ENCODE data around the gene HTT. TPM values are rescaled to one million over a fixed set of nuclear protein-coding genes. Genes with fewer than 3 reads are reported as not detected.

Gene HTT
- total RNA-seq, 1 donor from 2014 or later, result 43.9 TPM

DNA sequence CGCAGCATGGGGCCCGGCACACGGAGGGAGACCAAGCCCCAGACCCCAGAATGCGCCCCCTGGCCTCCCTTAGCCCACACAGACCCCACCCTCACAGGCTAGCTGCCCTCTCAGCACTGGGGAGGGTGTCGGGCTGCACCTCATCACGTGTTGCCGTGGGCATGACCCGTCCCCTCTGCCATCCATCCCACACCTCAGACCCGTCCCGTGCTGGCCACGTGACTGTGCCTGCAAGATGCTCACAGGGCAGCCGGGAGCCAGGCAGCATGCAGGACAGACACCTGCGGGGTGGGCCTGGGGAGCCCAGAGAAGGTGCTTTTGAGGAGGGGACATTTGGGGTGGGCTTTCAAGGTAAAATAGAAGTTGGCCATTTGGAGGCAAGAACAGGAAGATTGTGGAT lies 179.3 kb downstream of the HTT start:
- DNase-seq, result no peak

DNA sequence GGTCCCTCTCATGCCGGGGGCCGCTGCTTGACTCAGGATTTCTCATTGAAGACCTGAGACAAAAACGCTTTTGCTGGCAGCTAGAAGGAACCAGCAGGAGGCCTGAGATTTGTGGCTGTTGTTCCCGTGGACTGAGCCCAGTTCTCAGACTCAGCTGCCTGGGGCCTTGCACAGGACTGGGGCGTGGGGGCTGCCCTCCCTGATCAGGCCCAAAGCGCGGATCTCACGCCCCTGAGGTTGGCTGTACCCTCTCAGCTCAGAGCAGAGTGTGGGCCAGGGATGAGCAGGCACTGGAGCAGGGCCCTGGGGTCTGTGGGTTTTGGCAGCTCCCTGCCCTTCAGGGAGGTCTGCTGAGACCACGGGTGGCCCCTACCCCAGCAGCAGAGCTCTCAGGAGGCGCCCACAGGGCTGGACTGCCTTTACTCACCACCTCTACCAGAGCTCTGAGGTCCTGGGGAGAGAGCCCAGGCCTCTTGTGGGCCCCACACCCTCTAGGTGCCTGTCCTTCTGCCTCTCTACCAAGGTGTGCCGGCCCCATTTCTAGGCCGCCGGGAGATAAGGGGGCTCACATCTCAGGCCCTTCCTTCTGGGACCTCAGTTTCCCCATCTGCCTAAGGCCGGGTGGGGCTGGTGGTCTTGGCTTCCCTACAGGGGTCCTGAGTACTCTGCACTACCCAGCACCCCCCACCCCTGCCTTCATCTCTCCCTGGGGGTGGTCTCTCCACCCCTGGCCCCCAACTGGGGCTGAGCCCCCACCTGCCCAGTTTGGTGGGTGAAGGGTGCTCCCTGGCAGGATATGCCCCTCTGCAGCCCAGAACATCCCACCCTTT lies 180.0 kb downstream of the HTT start:
- no peak for DNase-seq

DNA sequence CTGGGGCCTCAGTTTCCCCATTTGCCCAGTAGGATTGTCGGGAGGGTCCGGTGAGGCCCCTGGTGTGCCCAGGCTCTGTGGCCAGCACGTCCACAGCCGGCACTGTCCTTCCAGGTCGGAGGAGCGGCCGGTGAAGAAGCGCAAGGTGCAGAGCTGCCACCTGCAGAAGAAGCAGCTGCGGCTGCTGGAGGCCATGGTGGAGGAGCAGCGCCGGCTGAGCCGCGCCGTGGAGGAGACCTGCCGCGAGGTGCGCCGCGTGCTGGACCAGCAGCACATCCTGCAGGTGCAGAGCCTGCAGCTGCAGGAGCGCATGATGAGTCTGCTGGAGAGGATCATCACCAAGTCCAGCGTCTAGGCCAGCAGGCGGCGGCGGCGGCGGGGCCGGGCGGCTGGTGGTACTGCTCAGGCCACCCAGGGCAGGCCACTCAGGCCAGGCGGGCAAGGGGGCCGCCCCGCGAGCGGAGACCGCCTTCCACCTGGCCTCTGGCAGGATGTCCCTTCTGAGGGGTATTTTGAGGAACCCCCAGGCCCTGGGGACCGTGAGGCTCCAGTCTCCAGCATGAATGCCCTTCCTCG lies 181.2 kb downstream of the HTT start:
- no peak for DNase-seq

DNA sequence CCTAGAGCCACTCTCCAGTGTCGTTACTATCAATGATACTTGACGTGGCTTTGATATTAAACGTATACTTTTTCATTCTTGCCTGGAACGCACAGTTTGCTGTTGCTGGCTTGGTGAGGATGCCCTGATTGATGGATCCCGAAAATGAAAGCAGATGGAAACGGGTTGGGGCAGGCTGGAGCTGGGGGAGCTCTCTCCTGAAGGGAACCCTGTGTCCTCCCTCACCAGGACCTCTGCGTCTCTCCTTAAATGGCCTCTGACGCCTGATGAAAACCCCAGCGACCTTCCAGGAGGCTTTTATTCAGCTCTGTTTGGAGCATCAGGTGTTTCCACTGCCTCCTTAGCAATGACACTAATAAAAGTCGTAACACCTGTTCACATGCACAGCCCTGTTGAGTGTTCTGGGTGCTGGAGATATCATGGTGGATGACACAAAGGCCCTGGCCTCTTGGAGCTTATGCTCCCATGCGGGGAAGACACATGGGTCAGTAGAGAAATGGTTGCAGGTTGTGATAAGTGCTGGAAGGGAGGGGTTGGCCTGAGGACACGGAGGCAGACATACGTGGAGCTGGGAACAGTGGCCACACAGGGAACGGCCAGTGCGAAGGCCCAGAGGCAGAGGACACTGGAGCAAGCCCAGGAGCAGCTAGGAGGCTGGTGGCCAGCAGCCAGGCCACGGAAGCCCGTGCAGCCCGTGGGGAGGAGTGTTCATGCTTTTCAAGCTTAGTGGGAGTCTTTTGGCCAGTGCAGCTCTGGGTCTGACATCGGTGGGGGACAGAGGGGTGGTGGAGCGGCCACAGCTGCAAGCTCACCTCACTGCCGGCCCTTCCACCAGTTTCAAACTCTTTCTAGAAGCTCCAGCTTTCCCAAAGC lies 182.0 kb downstream of the HTT start:
- no peak for DNase-seq

DNA sequence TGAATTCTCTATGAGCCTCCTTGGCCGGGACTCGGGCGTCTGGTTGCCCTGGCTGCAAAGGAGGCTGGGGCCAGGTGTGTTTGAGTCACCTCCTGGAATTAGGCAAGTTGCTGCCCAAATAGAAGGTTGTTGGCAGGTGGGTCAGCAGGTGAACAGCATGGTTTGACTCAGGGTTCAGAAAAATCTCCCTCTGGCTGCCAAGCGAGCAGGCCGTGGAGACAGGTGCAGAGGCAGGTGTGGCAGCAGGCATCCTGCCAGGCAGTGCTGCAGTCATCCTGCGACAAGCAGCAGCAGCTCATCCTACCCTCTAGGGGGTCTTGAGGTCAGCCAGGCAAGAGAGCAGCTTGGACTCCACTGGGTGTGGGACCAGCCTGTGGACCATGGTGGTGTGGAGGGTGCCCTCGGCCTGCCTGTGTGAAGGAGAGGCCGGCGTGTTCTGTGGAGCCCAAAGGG lies 182.6 kb downstream of the HTT start:
- DNase-seq, result no peak

DNA sequence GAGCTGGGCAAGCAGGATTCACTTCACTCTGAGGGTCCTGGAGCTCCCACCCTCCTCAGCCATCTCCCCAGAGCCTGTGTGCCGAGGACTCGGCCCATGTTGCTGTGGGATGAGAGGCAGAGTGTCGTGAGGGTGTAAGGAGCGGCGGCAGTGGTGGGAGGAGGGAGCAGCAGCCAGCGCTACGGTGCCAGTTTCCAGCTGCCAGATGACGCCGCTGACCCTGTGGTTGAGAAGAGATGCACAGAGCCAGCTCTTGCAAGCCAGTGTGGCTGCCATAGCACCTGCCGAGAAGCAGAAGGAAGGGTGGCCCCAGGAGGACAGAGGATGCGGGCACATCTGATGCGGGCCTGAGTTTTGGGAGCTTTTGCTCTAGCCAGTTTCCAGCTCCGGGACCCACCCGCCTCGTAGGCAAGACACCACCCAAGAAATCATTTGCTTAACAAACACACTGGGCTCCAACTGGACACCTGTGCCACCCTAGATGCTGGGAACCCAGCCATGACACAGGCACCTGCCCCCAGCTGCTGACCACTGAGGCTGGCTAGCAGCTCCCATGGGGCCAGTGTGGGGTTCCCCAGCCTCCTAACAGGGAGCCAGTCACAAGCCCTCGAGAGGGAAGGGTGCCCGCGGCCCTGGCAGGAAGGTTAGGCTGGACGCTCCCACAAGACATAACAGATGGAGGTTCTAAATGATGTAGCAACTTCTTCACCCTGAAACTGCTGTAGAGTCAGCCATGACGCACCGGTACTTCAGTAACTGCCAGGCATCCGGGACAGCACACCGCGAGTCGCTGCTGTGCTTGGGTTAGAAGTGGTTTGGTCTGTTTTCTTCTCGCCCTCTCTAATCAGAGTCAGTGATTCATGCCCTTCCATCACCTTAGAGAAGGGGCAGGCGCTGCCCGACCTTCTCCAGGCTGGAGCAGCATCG lies 183.3 kb downstream of the HTT start:
- DNase-seq, result peak; percentile 16

DNA sequence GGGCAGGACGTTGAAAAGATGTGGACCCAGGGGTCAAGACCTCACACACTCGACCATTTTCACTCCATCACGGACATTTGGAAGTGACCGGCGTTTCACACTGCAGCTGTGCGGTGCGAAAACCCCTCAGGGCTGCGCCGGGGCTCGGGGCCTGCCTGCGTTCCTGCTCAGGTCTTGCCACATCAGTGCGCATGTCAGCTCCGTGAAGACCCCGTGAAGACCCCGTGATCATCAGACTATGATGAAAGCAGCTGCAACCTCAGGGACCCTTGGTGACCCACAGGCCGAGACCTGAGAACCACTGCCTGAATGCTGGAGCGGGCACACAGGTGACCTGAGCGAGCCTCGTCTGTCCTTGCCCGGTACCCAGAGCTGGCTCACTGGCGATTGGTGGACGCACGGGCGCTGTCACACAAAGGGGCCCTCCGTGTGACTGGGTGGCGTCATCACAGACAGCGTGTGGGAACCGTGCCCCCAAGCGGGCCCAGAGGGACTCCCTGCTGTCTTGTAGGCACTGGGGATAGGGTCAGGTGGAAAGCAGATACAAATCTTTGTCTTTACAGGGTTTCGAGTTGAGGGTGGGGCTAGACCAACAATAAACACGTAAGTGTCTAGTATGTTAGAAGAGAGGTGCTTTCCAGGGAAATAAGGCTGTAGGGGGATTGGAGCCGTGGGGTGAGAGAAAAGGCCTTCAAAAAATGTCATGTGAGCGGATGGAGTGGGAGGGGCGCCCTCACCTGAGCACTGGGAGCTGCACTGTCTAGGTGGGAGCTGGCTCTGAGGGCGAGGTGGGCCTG lies 187.1 kb downstream of the HTT start:
- DNase-seq, result no peak

DNA sequence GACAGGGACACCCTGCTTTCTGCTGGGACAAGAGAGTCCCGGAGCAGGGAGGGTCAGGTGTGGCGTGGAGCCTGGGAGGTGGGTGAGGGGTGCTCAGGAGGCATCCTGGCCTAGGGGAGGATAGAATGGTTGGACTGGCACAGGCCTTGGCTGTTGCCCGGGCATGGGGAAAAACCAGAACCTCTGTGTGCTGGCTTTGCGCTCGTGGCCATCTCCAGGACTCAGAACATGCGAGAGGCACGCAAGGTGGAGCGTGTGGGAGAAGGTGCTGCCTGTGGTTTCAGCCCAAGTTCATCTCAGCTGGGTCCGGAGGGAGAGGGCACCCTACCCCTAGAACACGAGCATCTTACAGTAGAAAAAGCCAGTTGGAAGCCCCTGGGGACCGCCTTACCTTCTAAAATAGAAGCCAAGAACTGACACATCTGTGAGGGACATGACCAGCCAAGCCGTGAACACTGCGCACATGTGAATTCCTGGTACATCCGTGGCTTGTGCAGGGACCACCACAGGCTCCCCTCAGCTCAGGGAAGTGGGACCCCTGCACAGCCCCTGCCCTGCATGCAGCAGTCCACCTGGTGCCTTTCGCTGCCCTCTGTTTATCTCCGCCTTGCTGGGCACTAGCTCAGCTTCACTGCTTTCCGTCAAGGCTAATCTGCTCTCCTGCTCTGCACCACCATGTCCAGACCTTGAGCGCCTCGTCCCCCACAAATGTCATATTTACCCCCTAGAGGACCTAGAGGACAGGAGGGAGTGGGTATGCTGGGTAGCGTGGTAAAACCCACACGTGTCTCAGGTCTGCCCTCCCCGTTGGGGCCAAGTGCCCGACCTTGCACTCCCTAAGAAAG lies 187.9 kb downstream of the HTT start:
- no peak for DNase-seq

DNA sequence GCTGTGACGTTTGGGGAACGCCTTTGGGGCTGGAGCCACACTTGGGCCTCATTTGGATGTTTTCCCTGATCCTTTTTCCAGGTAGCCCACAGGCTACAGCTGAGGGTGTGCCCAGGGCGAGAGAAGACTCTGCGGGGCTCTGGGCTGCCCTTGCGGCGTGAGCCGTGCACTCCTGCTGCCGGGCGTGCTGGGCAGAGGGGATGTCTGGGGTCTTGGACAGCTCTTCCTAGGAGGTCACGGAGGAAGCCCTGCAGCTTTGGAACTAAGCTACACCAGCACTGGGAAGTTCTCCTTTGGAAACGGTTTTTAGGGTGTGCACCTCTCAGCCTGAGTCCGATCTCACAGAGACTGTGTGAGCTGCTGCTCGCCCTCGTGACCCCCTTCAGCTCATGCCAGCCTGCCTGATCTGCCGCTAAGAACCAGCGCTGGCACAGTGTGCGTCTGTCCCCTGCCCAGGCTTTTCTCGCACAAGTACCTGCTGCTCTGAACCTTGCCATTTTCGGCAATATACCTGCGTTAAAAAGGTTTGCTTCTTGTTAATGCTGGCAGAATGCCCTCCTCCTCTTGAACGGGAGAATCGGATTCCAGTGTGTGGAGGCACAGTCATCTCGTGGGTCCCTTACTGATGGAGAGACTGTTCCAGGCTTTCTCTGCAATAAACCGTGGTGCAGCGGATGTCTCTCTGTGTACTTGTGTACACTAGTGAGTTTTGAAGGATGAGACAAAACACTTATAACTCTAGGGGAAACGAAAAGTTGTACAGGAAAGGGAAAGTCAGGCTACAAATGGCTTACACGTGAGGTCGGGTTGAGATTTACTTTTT lies 188.8 kb downstream of the HTT start:
- DNase-seq, result no peak

DNA sequence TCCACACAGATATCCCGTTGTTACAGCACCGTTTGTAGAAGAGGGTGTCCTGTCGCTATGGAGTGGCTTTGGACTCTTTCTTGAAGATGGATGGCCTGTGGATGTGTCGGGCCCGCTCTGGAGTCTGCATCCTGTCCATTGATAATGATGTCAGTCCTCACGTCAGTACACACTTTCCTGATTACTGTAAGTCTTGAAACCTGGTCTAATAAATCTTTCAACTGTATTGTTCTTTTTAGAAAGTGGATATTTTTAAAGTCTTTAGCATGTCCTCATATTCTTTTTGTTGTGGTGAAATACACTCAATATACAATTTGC lies 189.4 kb downstream of the HTT start:
- DNase-seq, result no peak

DNA sequence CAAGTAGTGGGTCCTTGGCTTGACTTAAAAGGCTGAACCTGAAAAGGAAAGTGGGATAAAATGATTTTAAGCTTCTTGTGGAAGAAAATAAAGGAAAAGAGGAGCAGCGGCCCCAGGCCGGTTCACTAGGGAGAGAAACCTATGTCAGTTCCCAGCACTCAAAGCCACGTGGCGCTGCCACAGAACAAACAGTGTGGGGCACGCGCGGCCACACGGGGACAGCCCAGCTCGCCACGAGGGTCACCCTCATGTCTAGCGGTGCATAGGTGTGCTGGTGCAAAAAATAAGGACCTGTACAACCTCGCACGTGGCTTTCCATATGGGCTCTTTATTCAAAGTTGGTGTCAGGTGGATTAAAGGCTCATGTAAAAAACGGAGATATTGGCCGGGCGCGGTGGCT lies 191.6 kb downstream of the HTT start:
- no peak for DNase-seq

DNA sequence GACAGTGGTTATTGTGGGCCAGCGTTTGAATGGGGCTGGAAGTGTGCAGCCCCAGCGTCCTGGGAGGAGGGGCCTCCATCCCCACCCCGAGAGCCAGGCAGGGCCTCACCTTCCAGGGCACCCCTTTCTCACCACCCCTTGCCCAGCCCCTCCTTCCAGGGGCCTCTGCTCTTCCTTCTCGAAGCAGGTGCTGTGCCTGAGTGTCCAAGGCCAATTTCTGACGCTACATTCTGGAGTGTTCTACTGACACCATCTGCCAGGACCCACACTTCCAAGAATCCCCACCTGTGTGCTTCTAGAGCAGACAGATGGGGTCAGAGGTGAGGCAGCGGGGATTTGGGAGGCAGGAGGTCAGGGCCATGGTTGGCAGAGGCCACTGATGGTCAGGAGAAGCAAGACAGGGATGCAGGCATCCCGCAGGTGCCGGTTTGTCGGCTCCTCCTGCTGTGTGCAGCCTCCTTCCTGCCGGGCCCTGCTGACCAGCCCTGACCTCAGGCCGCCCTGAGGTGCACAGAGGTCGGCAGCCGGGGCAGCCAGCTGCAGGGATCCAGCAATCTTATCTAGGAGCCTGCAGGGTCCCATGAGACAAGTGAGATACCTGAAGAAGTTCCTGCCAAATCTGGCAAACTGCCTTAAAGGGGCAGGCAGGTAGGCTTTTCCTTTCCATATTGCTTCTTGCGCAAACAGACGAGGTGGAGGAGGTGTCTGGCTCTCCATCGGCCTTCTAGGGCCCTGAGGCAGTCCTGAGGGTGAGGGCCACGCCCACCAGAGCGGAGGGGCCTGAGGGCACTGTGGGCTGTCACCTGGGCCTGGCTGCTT lies 193.3 kb downstream of the HTT start:
- DNase-seq, result no peak

DNA sequence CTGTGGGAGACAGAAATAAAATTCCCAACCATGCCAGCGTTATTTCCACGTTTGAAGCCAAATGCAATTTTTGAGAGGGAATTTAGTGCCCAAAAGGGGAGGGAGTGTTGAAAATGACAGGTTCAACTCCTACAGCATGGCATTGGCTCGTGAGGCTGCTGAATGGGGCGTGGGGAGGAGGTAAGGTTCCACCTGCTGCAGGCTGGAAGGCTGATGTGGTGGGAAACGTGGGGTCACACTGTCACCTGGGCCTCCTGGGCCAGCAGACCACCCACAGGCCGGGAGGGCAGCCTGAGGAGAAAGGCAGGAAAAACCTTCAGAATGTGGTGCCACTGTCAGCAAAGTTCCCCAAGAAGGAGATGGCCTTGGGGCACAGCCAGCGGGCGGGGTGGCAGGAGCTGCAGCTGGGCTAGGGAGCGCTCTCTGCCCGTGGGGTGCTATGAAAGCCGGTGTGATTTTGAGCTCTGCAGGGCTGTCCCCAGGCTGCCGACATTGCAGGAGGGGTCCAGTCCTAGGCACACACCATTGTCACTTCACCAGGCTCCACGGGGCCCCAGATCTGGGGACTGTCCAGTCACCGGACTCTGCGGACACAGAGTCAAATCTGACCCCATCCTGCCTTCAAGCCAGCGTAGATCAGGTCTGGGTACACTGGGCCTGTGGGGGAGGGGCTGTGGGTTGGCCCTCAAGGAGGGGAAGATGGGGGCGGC lies 194.1 kb downstream of the HTT start:
- no peak for DNase-seq

DNA sequence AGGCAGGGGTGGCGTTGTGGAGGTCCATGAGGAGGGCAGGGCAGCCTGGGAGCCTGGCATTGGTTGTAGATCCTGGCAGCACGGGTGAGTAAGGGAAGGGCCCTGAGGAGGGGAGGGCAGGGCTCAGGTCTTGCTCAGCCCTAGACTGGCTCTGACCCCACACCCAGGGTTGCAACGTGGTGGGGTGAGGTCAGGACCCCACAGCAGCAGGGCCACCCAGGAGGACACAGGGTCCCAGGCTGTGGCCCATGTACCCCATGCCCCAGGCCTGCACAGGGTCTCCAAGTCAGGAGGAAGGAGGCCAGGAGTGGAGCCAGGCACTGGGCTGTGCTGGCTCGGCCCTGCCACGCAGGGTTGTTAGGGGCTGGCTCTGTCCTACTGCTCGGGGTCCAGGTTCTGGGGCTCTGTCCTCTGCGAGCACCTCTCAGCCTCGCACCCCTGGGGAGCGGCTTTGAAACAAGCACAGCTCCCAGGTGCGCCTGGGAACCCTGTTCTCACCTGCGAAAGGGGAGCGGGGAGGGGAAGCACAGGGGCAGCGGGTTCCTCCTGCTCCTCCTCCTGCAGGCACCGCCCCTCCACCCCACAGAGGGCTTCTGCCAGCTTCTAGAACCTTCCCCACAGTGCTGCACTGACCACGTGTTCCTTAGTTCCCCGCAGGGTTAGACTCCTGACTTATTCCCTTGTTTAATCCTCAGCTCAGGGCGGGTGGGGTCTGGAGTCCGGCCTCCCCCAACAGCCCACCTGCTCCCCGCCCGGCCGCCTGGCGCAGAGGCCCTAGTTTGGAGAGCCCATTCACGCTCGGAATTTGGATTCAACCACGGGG lies 194.8 kb downstream of the HTT start:
- DNase-seq, result no peak

DNA sequence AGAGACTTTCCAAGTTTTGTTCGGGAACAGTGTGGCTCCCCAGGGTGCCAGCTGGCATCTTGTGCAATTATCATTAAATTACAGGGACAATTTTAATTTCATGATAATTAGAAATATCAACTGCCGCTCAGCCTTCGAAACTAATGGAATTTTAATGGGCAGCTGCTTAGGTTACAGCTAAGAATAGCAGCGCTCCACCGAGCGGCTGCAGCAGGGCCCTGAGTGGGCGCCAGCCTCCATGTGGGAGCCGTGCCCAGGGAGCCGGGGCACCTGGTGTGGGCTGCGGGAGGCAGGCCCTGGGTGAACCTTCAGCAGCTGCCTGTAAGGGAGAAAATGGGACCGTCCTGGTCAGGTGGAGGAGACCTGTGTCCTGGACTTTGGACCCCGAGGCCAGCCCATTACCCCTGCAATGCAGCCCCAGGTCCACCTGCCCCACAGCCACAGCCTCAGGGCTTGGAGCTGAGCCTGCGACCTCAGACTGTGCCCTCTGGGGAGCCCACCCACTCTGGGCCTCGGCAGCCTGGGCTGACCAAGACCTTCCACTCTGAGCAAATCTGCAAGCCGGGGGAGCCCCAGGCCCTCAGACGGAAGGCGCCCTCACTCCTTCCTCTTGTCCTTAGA lies 195.6 kb downstream of the HTT start:
- no peak for DNase-seq

DNA sequence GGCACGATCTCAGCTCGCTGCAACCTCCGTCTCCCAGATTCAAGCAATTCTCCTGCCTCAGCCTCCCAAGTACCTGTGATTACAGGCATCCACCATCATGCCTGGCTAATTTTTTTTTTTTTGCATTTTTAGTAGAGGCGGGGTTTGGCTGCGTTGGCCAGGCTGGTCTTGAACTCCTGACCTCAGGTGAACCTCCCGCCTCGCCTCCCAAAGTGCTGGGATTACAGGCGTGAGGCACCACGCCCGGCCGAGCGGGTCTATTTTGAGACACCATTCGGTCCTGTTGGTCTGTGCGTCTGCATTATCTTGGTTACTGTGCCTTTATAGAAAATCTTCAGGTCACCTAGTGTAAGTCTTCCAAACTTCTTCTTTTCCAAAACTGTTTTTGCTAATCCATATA lies 196.7 kb downstream of the HTT start:
- no peak for DNase-seq

DNA sequence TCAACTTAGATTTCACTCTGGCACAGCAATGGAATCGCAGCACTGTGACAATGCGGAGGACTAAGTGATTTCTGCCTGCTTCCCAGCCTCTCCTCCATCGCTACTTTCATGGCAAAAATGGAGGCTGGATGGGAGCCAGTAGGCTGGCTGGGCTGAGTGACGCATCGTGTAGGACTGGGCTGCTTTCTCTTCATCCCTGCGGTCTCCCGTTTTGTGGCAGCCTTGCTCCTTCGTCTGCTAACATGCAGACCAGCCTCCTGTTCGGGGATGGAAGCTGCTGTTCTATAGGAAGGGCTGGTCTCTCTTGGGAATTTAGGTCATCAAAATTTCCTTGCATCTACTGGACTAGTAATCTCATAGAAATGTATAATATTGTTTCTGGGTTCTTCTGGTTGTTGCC lies 202.5 kb downstream of the HTT start:
- DNase-seq, result no peak
